Thoracic aorta (tissue), 2 donors: ENCODE results near the gene ADAMTS2. TPM values are rescaled to one million over a fixed set of nuclear protein-coding genes. Genes with fewer than 3 reads are reported as not detected.

ENCODE experiments used
- ATAC-seq: fragments of 150-250 bp; one replicate; pipeline ENCODE4 v1.8.0; 2017; ENCODE audit warnings: low read depth; ENCODE audit not compliant: insufficient number of reproducible peaks, low FRiP score
- DNase-seq: peaks from one replicate; pipeline ENCODE4 v3.0.0-alpha.2; 2020; ENCODE audit warnings: low spot score
- H3K27ac ChIP-seq, 2 donors: fragments of 200-600 bp; sonication (generic); 1 replicate in 1 of 2; 2 replicates in 1 of 2; pipeline ENCODE4 v1.5.1; 2016; ENCODE audit warnings: mild to moderate bottlenecking in 2 of 2, moderate library complexity in 2 of 2
- H3K27me3 ChIP-seq: fragments of 200-600 bp; sonication (generic); replicated peaks from 2 replicates; pipeline ENCODE4 v1.6.0; 2016; ENCODE audit warnings: mild to moderate bottlenecking; ENCODE audit not compliant: insufficient read depth
- H3K36me3 ChIP-seq: fragments of 200-600 bp; sonication (generic); one replicate; pipeline ENCODE4 v1.5.1; 2016
- H3K4me1 ChIP-seq, 2 donors: fragments of 200-600 bp; sonication (generic); 1 replicate in 1 of 2; 2 replicates in 1 of 2; pipeline versions ENCODE4 v1.5.1 to v1.6.0; 2016; ENCODE audit warnings: low read depth in 2 of 2, mild to moderate bottlenecking in 1 of 2; ENCODE audit not compliant: control insufficient read depth in 1 of 2
- H3K4me3 ChIP-seq: fragments of 200-600 bp; sonication (generic); 2 replicates; pipeline ENCODE4 v1.5.1; 2016; ENCODE audit warnings: mild to moderate bottlenecking
- H3K9me3 ChIP-seq: fragments of 200-600 bp; sonication (generic); 2 replicates; pipeline ENCODE4 v1.5.1; 2016
- CTCF ChIP-seq: fragments of 200-600 bp; sonication (generic); IDR thresholded peaks from one replicate; pipeline ENCODE4 v1.5.1; 2019; ENCODE audit warnings: antibody characterized with exemption
- total RNA-seq, 2 donors: library from RNA; depleted of rRNA; stranded (reverse); fragments of >200 nt; gene quantifications; one replicate each; pipeline versions ENCODE4 v1.1.0 to v1.2.3, GENCODE V29; 2016

ADAMTS2 gene
- total RNA-seq, 2 donors from 2014 or later = 34.4 to 60.7 TPM

- no peak for TF ChIP-seq CTCF
- H3K4me1 ChIP-seq = no peaks in the 10 kb centered on the region
- ATAC-seq (no peak), DNase-seq (no peak)
- H3K9me3 ChIP-seq = no peaks in the 10 kb centered on the region
- H3K36me3 ChIP-seq = no peaks in the 10 kb centered on the region
- H3K27me3 ChIP-seq = no peaks in the 10 kb centered on the region
- H3K4me3 ChIP-seq = no peak overlapping the region
- no peak overlapping the region for H3K27ac ChIP-seq
Observed at GRCh38 chr5:179256328-179257175, 88.7 kb downstream of the ADAMTS2 start.

- H3K27ac ChIP-seq = no peak overlapping the region
- no peak for DNase-seq
- no peaks in the 10 kb centered on the region for H3K4me1 ChIP-seq
- H3K4me3 ChIP-seq = no peak overlapping the region
- no peaks in the 10 kb centered on the region for H3K36me3 ChIP-seq
- no peaks in the 10 kb centered on the region for H3K9me3 ChIP-seq
- no peak for TF ChIP-seq CTCF
- no peak for ATAC-seq
- no peaks in the 10 kb centered on the region for H3K27me3 ChIP-seq
Observed at GRCh38 chr5:179255527-179256327, 89.5 kb downstream of the ADAMTS2 start.

- no peak for TF ChIP-seq CTCF
- no peak overlapping the region for H3K4me3 ChIP-seq
- no peak for ATAC-seq
- DNase-seq = no peak
- H3K36me3 ChIP-seq = no peaks in the 10 kb centered on the region
- H3K27ac ChIP-seq = no peak overlapping the region
- H3K27me3 ChIP-seq = no peaks in the 10 kb centered on the region
- no peaks in the 10 kb centered on the region for H3K9me3 ChIP-seq
- H3K4me1 ChIP-seq = no peaks in the 10 kb centered on the region
Observed at GRCh38 chr5:179254638-179255271, 90.5 kb downstream of the ADAMTS2 start.

GRCh38 chr5:179253730-179254129 lies 91.5 kb downstream of the ADAMTS2 start:
- Histone ChIP-seq H3K9me3 (no peaks in the 10 kb centered on the region), H3K4me1 (no peaks in the 10 kb centered on the region), H3K4me3 (no peak overlapping the region), H3K27me3 (no peaks in the 10 kb centered on the region), H3K36me3 (no peaks in the 10 kb centered on the region), H3K27ac (no peak overlapping the region)
- no peak for DNase-seq
- no peak for ATAC-seq
- TF ChIP-seq CTCF = no peak
